K562 (cell line): ENCODE results near the gene PLXNB3. TPM values are rescaled to one million over a fixed set of nuclear protein-coding genes. Genes with fewer than 3 reads are reported as not detected.
A peak's percentile ranks its signal among the peaks of the same experiment; 100 is the strongest.

ENCODE experiments used
- ATAC-seq: fragments of 200-7000 bp; cut with Tn5 transposase; 3 replicates; pipeline ENCODE4 v1.9.1; 2020; ENCODE audit warnings: moderate library complexity
- BruUV-seq: library from RNA; stranded (reverse); fragments of 400-500 nt; replicated peaks from 2 replicates; lab custom pipeline; 2021; lab: Mats Ljungman, UMichigan
- CTCF ChIA-PET: fragments of 300-600 bp; formaldehyde crosslinking; extraction: SDS; loops from one replicate; lab custom pipeline; 2021; ENCODE audit warnings: low intra/inter-chr PET ratio; lab: Yijun Ruan, JAX
- POLR2A ChIA-PET: fragments of 300-600, 350-650 bp; sonication (Branson Sonifier 250); formaldehyde crosslinking; extraction: SDS; loops from one replicate; lab custom pipeline; 2021; ENCODE audit warnings: antibody characterized with exemption, inconsistent platforms; lab: Yijun Ruan, JAX
- DNase-seq, 4 experiments: peaks; one replicate each; pipeline versions ENCODE4 v3.0.0 to v3.0.0-alpha.2; 2011 to 2018; ENCODE audit warnings: low spot score in 3 of 4, mixed read lengths in 3 of 4; ENCODE audit errors: extremely low read depth in 1 of 4
- FAIRE-seq: peaks from 2 replicates; lab custom pipeline; 2011; peaks lifted over from hg19 to GRCh38; lab: Jason Lieb, UNC
- H2AFZ ChIP-seq: 2 replicates; pipeline ENCODE4 v1.6.0; 2011; ENCODE audit warnings: low read depth, low read length, control low read depth, inconsistent platforms
- H3K27ac ChIP-seq: fragments of 200-600 bp; 3 replicates; pipeline ENCODE4 v1.8.0; 2011; ENCODE audit warnings: low read depth, mild to moderate bottlenecking, control low read depth, inconsistent platforms, low read length, moderate library complexity, mixed read lengths; ENCODE audit errors: extremely low read depth
- H3K27me3 ChIP-seq, 2 experiments: fragments of 300-600 bp in 1 of 2; 2 replicates in 1 of 2; 3 replicates in 1 of 2; pipeline versions ENCODE4 v1.6.0 to v1.8.0; 2011; ENCODE audit warnings: inconsistent platforms in 2 of 2, low read length in 2 of 2, mild to moderate bottlenecking in 1 of 2, mixed read lengths in 1 of 2, moderate library complexity in 1 of 2; ENCODE audit not compliant: control insufficient read depth in 2 of 2, insufficient read depth in 2 of 2
- H3K36me3 ChIP-seq: fragments of 300-600 bp; 3 replicates; pipeline ENCODE4 v1.8.0; 2011; ENCODE audit warnings: mild to moderate bottlenecking, low read length, inconsistent platforms; ENCODE audit not compliant: control insufficient read depth, insufficient read depth
- H3K4me1 ChIP-seq, 2 experiments: fragments of 200-600 bp in 1 of 2; replicated peaks in 1 of 2; 2 replicates in 1 of 2; 3 replicates in 1 of 2; pipeline versions ENCODE4 v1.5.1 to v1.8.0; 2011; ENCODE audit warnings: inconsistent platforms in 2 of 2, low read length in 2 of 2, mild to moderate bottlenecking in 1 of 2, mixed read lengths in 1 of 2, moderate library complexity in 1 of 2; ENCODE audit not compliant: control insufficient read depth in 2 of 2, insufficient read depth in 2 of 2
- H3K4me2 ChIP-seq: 2 replicates; pipeline ENCODE4 v1.6.1; 2011; ENCODE audit warnings: low read length, control low read depth, inconsistent platforms, mixed read lengths; ENCODE audit not compliant: insufficient read depth
- H3K4me3 ChIP-seq: fragments of 200-600 bp; sonication (generic), shearing (Covaris generic); 2 replicates; pipeline ENCODE4 v1.5.1; 2016; ENCODE audit warnings: control low read depth, inconsistent platforms
- H3K79me2 ChIP-seq: fragments of 200-600 bp; 3 replicates; pipeline ENCODE4 v1.8.0; 2011; ENCODE audit warnings: low read length, inconsistent platforms; ENCODE audit not compliant: control insufficient read depth, insufficient read depth
- H3K9ac ChIP-seq, 2 experiments: 2 replicates each; pipeline versions ENCODE4 v1.6.0 to v1.6.1; 2011; ENCODE audit warnings: low read depth in 2 of 2, low read length in 2 of 2, control low read depth in 1 of 2, inconsistent platforms in 1 of 2, mild to moderate bottlenecking in 1 of 2, mixed read lengths in 1 of 2; ENCODE audit not compliant: insufficient read depth in 1 of 2
- H3K9me1 ChIP-seq: one replicate; pipeline ENCODE4 v1.6.0; 2011; ENCODE audit warnings: inconsistent platforms, mild to moderate bottlenecking, low read length, moderate library complexity; ENCODE audit not compliant: control insufficient read depth, insufficient read depth
- H3K9me3 ChIP-seq: replicated peaks from 2 replicates; pipeline ENCODE4 v1.5.1; 2011; ENCODE audit warnings: low read depth, low read length, inconsistent platforms; ENCODE audit not compliant: control insufficient read depth, insufficient read depth
- H4K20me1 ChIP-seq: replicated peaks from 2 replicates; pipeline ENCODE4 v1.6.1; 2011; ENCODE audit warnings: low read length, inconsistent platforms, mixed read lengths; ENCODE audit not compliant: control insufficient read depth, insufficient read depth
- ASH1L ChIP-seq: fragments of 450-650 bp; IDR thresholded peaks from 2 replicates; pipeline ENCODE4 v1.6.1; 2018; ENCODE audit warnings: borderline replicate concordance, mild to moderate bottlenecking, low read depth; ENCODE audit not compliant: partially characterized antibody
- E2F6 ChIP-seq, 2 experiments: IDR thresholded peaks; 2 replicates each; pipeline ENCODE4 v1.6.1; 2011; ENCODE audit warnings: borderline replicate concordance in 1 of 2, control low read depth in 1 of 2, low read depth in 1 of 2, low read length in 1 of 2, mild to moderate bottlenecking in 1 of 2, mixed read lengths in 1 of 2, moderate library complexity in 1 of 2; ENCODE audit not compliant: insufficient read depth in 1 of 2, insufficient read length in 1 of 2, poor library complexity in 1 of 2, severe bottlenecking in 1 of 2; ENCODE audit errors: extremely low read depth in 1 of 2
- ERF ChIP-seq: fragments of 450-650 bp; formaldehyde crosslinking; IDR thresholded peaks from 2 replicates; pipeline ENCODE4 v1.4.0; 2020; ENCODE audit warnings: mild to moderate bottlenecking, mixed read lengths
- FIP1L1 ChIP-seq: fragments of 200-400 bp; formaldehyde crosslinking; IDR thresholded peaks from 2 replicates; pipeline ENCODE4 v1.6.1; 2018; ENCODE audit warnings: mild to moderate bottlenecking, low read depth, low read length; ENCODE audit not compliant: poor library complexity, severe bottlenecking
- HNRNPK ChIP-seq: fragments of 200-400 bp; formaldehyde crosslinking; IDR thresholded peaks from one replicate; pipeline ENCODE4 v1.6.1; 2018; ENCODE audit warnings: mild to moderate bottlenecking, low read depth, low read length; ENCODE audit not compliant: poor library complexity, severe bottlenecking
- MAFF ChIP-seq: IDR thresholded peaks from 2 replicates; pipeline ENCODE4 v1.6.1; 2012; ENCODE audit warnings: low read length, improper control_type of control experiment
- MTF1 ChIP-seq: fragments of 250-450 bp; sonication (Bioruptor Pico); IDR thresholded peaks from 2 replicates; pipeline ENCODE4 v1.9.0; 2021; ENCODE audit warnings: moderate library complexity, mild to moderate bottlenecking, inconsistent platforms, borderline replicate concordance
- NFRKB ChIP-seq: fragments of 450-650 bp; IDR thresholded peaks from 2 replicates; pipeline ENCODE4 v1.6.1; 2016; ENCODE audit warnings: low read depth
- NFXL1 ChIP-seq: fragments of 450-650 bp; formaldehyde crosslinking; IDR thresholded peaks from 2 replicates; pipeline ENCODE4 v1.4.0; 2021; ENCODE audit warnings: mild to moderate bottlenecking
- NR2C1 ChIP-seq, 2 experiments: fragments of 450-650 bp; IDR thresholded peaks; 2 replicates each; pipeline ENCODE4 v1.6.1; 2017; ENCODE audit warnings: mild to moderate bottlenecking in 2 of 2, antibody characterized with exemption in 1 of 2, inconsistent platforms in 1 of 2, missing compliant biosample characterization in 1 of 2, missing genetic modification characterization in 1 of 2
- POLR2AphosphoS5 ChIP-seq: IDR thresholded peaks from 2 replicates; pipeline ENCODE4 v1.6.1; 2011; ENCODE audit warnings: mild to moderate bottlenecking, low read depth, low read length, moderate library complexity; ENCODE audit not compliant: control insufficient read depth, insufficient read depth
- POLR2G ChIP-seq: fragments of 200-400 bp; formaldehyde crosslinking; IDR thresholded peaks from 2 replicates; pipeline ENCODE4 v1.6.1; 2017; ENCODE audit warnings: low read depth, mild to moderate bottlenecking, antibody characterized with exemption, low read length, moderate library complexity
- SAFB2 ChIP-seq: fragments of 200-400 bp; formaldehyde crosslinking; IDR thresholded peaks from 2 replicates; pipeline ENCODE4 v1.6.1; 2018; ENCODE audit warnings: borderline replicate concordance, low read length, low read depth, moderate library complexity; ENCODE audit not compliant: severe bottlenecking
- SMAD4 ChIP-seq: fragments of 250-450 bp; sonication (Bioruptor Pico); conservative IDR thresholded peaks from 2 replicates; pipeline ENCODE4 v1.8.0; 2021; ENCODE audit warnings: inconsistent platforms, mild to moderate bottlenecking, moderate library complexity
- SP2 ChIP-seq: IDR thresholded peaks from 2 replicates; pipeline ENCODE4 v1.6.1; 2011; ENCODE audit warnings: mild to moderate bottlenecking, low read depth, low read length, moderate library complexity; ENCODE audit not compliant: poor library complexity, severe bottlenecking; ENCODE audit errors: extremely low read depth
- TEAD1 ChIP-seq, 2 experiments: fragments of 450-650 bp in 1 of 2; sonication (generic) in 1 of 2; formaldehyde crosslinking; IDR thresholded peaks; 2 replicates each; pipeline versions ENCODE4 v1.4.0 to v1.8.0; 2020 to 2022; ENCODE audit warnings: mild to moderate bottlenecking in 2 of 2, missing genetic modification reagents in 1 of 2
- WGBS: fragments of 100-300 bp; shearing (Covaris generic); methylation state at CpG from one replicate; pipeline ENCODE4 v1.1.6; 2016; ENCODE audit warnings: low coverage, mixed read lengths; ENCODE audit not compliant: insufficient coverage; ENCODE audit errors: missing lambda C conversion rate; 5-methylcytosine and 5-hydroxymethylcytosine counted together
- in situ Hi-C: fragments of 300-500 bp; cut with MboI; formaldehyde crosslinking; loops from 4 replicates; pipeline ENCODE4 v1.15.0; 2018; ENCODE audit warnings: inconsistent platforms, mixed read lengths
- intact Hi-C: fragments of 100-400 bp; cut with micrococcal nuclease; formaldehyde crosslinking; loops from 2 replicates; pipeline ENCODE4 v1.14.2; 2022
- polyA plus RNA-seq, 8 experiments: library from polyadenylated mRNA; depleted of rRNA in 4 of 8; stranded (reverse) in 5 of 8; unstranded in 3 of 8; fragments of >200 nt; fragmentation: Nextera tagmentation in 2 of 8; fragmentation: Illumina TruSeq in 1 of 8; extraction: Ambion mirVana in 2 of 8; extraction: Trizol in 1 of 8; gene quantifications; 2 replicates each; pipeline versions ENCODE4 v1.2.1 to v1.2.3, GENCODE V29; 2011 to 2014; ENCODE audit warnings: inconsistent platforms in 1 of 8, missing spikeins in 1 of 8
- total RNA-seq, 7 experiments: library from RNA; depleted of rRNA in 6 of 7; stranded (reverse); fragments of >200 nt in 6 of 7; fragmentation: Illumina TruSeq in 2 of 7; extraction: Trizol in 2 of 7; gene quantifications; 2 replicates each; pipeline versions ENCODE4 v1.2.1 to v1.2.3, GENCODE V29; 2011 to 2021; ENCODE audit warnings: low replicate concordance in 1 of 7
- TF ChIP-seq, protein P1 (sequence below): fragments of 450-650 bp; formaldehyde crosslinking; IDR thresholded peaks from 2 replicates; pipeline ENCODE4 v1.4.0; 2022; ENCODE audit warnings: mild to moderate bottlenecking, moderate library complexity

PLXNB3 gene
- total and polyA plus RNA-seq, 9 of the 15 experiments (the other 6 are each of a cell fraction or from before 2014, with no cell fraction given), result 0.22 to 2.0 (median 1.4) TPM; not detected in 2

GRCh38 chrX:153794018-153794896 lies 30.2 kb downstream of the PLXNB3 start, which contains the start of the genes IDH3G and SSR4:
Gene IDH3G (minus strand): TSS chrX:153794375. CDS start chrX:153794326, 49 bp downstream.
Gene SSR4 (plus strand): TSS chrX:153794668. CDS start chrX:153794688, 20 bp downstream.
- Histone ChIP-seq H3K4me1 (peaks cover 33 to 73% of the 10 kb centered on the region in 2 experiments), H3K36me3 (peaks cover 67% of the 10 kb centered on the region; the same call in 2 of the 3 replicates), H3K9ac (peak within 1 kb of the TSS; percentile 93 to 100), H3K27ac (peak within 1 kb of the TSS; percentile 96), H4K20me1 (no peaks in the 10 kb centered on the region; the same call in 1 of the 2 replicates), H2AFZ (peak within 1 kb of the TSS; percentile 98), H3K27me3 (no peaks in the 10 kb centered on the region), H3K4me2 (peak within 1 kb of the TSS; percentile 90), H3K4me3 (peak within 1 kb of the TSS; percentile 78), H3K9me1 (no peaks in the 10 kb centered on the region), H3K79me2 (peaks cover 61% of the 10 kb centered on the region), H3K9me3 (no peaks in the 10 kb centered on the region)
- FAIRE-seq (peak; percentile 98), ATAC-seq (peak; percentile 92), DNase-seq (peak; percentile 95 to 98 (median 96))
- no TSS peak for BruUV-seq
- under 1% methylated on average over 49 of the region's 92 CpGs for WGBS
- in situ Hi-C loops, result no loop called here
- intact Hi-C loops, result loop anchor here (2.0 kb wide), 1 partner anchor 29 kb away; the partner anchor contains the start of gene PLXNB3
- ChIA-PET POLR2A (interaction anchor here (0.6 to 1.5 kb wide), 14 partner anchors 10 to 352 kb away, joined by 3 to 5 read pairs (median 3); partner anchors contain the start of gene ARHGAP4), CTCF (no interaction called here)
- 0 out of 2 replicates have a peak, but pooled peaks have one; percentile 61 for TF ChIP-seq ERF (CRISPR knock-in tag)
- TF ChIP-seq FIP1L1, result peak; percentile 71
- peak; percentile 70 for TF ChIP-seq HNRNPK
- TF ChIP-seq ASH1L, result peak; percentile 79
- peak; percentile 93 for TF ChIP-seq POLR2G
- peak; percentile 71 for TF ChIP-seq SP2
- 0 out of 2 replicates have a peak, but pooled peaks have one; percentile 37 for TF ChIP-seq NFRKB
- peak; percentile 24; the same call in 1 of the 2 replicates for TF ChIP-seq SMAD4 (CRISPR knock-in tag)
- TF ChIP-seq NR2C1 (IDR thresholded peaks at IDR 0.05), result no peak
- TF ChIP-seq NR2C1 (tag; IDR thresholded peaks at IDR 0.05), result no peak
- peak in 1 of 2 experiments; percentile 56; a peak in 1 of 4 replicates for TF ChIP-seq TEAD1 (CRISPR knock-in tag; IDR thresholded peaks at IDR 0.05)
- no peak for TF ChIP-seq SAFB2
- no peak; the same call in 1 of the 2 replicates for TF ChIP-seq MAFF
- peak; percentile 40 for TF ChIP-seq POLR2AphosphoS5
- peak; percentile 84 to 91 for TF ChIP-seq E2F6 (IDR thresholded peaks at IDR 0.05; ENCODE audit: borderline replicate concordance in 1 of 2, extremely low read depth in 1 of 2, insufficient read depth in 1 of 2, insufficient read length in 1 of 2, low read depth in 1 of 2, low read length in 1 of 2, poor library complexity in 1 of 2, severe bottlenecking in 1 of 2)
- TF ChIP-seq MTF1, result peak; percentile 45; the same call in 1 of the 2 replicates
- TF ChIP-seq, protein P1, sequence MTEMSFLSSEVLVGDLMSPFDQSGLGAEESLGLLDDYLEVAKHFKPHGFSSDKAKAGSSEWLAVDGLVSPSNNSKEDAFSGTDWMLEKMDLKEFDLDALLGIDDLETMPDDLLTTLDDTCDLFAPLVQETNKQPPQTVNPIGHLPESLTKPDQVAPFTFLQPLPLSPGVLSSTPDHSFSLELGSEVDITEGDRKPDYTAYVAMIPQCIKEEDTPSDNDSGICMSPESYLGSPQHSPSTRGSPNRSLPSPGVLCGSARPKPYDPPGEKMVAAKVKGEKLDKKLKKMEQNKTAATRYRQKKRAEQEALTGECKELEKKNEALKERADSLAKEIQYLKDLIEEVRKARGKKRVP (CRISPR knock-in tag), result no peak
- no peak for TF ChIP-seq NFXL1 (CRISPR knock-in tag)
